Retina (tissue), 1 donor: Measurements from ENCODE around the gene MACROD2.
"Not testable (repeated sequence)": the region's sequence is repeated elsewhere in the genome, so short reads cannot be mapped to it uniquely, and the experiment has no call there.

Experiments used
- DNase-seq: peaks from one replicate; pipeline ENCODE4 v3.0.0-alpha.2; 2016

Gene MACROD2

DNA sequence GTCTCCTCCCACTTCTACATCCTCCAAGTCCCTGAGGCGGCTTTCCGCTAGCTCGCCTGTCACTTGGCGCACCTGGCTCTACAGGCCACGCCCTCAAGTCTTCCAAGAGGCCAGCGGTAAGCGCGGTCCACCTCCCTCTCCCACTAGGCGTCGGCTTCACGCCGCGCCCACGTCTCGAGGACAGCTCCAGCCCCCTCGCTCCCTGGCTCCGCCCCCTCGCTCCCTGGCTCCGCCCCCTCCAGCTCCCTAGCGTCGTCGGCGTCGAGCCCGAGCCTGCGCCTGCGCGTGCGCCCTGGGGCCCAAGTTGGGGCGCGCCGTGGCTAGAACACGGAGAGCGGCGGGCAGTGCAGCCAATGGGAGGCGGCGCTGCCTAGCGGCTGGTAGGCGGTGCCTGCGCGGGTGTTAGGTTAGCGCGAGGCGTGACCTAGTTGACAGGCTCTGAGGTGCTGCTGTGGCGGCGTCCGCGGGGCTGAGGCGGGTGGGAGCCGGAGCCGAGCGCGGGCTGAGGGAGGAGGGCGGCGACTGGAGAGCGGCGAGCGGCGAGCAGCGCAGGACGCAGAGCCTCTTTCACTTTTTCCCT is at the start of gene MACROD2:
TSS of gene MACROD2 (plus strand) at position 431 of the 580 bp plus-strand sequence.
- DNase-seq: peak; percentile 96

DNA sequence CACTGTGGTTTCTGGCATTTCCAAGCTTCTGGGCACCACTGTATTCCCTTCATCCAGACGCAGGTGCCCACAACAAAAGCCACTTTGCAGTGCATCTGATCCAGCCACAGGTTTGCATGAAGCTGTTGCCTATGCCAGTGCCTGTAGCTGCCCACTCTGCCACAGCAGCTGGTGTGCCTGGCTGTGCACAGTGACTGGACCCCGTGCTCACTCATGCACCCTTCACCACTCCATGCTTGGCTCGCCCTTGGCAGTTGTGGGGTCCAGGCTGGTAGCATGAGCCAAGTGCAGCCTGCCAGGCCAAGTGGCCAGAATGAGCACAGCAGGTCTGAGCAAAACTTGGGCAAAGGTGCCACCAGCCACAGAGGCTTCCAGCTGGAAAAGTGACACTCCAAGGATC is 47.6 kb upstream of the MACROD2 start:
- no peak for DNase-seq

DNA sequence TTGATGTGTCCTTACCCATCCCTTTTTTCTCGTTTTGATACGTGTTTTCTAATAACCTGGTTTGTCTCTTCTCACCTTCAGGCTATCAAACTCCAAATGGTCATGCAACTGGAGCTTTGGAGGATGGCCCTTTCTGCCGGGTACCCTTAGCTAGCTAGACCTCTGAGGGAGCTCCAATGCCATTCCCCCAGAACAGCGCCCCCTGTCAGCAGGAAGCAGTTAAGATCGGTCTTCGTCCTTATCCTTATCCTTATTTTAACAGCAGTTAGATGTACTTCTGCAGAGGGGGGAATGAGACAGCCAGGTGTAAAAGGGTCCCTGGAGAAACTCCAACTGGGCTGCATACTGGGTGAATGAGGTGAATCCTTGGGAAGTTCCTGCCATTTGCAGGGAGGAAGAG is 42.1 kb upstream of the MACROD2 start:
- DNase-seq: no peak

DNA sequence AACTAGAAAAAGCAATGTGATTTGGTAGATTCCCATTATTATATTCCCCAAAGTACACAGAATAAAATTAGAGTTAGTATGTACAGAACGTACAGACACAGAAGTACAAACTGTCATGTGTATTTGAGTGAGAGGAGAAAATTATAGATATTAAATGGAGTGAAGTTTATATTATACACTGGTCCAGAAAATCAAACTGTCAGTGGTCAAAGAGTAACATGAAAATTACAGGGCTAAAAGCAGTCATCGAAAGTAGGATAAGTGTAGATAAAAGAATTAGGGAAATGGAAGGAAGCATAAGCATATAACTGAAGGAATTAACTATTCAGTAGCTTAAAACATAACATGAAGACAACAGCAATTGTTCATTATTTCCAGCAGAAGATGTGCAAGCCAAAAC is 35.2 kb upstream of the MACROD2 start:
- no peak for DNase-seq

DNA sequence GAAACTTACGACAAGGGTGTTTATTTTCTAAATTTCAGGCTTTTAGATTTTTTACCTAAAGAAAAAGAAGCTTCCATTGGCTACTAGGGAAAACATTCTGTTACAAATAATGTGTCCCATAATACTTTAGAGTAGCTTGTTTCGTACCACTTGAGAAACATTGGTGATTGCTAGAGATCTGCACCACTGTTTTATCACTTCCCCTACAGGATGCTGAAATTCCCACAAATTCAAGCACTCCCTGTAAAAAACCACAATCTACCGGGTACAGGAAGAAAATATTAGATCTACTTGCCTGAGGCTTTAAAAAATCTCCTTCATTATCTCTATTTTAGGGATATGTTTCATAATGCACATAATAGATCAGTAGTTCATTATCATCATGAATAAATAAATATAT is 34.8 kb upstream of the MACROD2 start:
- DNase-seq: no peak

DNA sequence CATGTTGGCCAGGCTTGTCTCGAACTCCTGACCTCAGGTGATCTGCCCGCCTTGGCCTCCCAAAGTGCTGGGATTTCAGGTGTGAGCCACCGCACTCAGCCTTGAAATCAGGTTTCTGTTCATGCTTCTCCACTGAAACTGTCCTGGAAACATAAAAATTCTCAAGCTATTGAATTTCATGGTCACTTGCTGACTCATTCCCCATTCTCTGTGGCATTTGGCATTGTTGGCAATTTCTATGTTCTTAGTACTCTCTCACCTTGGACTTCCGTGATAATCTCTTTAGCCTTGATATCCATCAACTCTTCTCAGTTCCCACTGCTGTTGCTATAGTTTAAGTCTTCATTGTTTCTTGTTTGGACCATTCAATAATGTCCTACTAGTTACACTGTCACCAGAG is 11.1 kb upstream of the MACROD2 start:
- no peak for DNase-seq

DNA sequence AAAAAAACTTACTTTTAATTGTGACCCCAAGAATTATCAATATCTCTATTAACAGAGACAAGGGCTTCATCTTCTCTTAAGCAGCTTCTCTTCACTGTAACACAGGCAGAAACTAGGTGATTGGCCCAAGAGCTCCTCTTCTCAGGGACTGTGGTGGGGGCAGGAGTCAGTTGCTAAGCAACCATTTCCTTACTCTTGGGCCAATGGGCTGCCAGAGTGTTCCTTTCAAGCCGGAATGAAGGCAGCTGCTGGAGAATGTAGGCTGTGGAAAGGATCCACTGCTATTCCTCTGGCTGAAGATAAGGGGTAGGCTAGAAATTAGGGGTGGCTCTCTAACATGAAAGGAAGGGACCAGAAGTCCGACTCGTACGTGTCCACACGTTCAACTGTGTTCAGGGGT is 4.9 kb upstream of the MACROD2 start, which contains the start of gene SEL1L2:
TSS of gene SEL1L2 (minus strand) at position 150 of the 400 bp plus-strand sequence. CDS start at position 70, 80 bp downstream.
- peak; percentile 23 for DNase-seq

DNA sequence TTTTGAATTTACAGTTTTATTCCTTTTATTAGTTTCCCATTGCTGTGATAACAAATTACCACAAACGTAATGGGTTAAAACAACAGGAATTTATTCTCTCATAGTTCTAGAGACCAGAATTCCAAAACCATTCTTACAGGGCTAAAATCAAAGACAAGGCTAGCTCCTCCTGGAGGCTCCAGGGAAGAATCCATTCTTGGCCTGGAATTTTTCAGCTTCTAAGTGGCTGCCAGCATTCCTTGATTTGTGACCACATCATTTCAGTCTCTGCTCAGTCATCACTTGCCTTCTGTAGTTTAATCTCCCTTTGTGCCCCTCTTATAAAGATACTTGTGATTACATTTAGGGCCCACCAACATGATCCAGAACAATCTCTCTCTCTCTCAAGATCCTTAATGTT is 4.0 kb upstream of the MACROD2 start:
- DNase-seq: no peak

DNA sequence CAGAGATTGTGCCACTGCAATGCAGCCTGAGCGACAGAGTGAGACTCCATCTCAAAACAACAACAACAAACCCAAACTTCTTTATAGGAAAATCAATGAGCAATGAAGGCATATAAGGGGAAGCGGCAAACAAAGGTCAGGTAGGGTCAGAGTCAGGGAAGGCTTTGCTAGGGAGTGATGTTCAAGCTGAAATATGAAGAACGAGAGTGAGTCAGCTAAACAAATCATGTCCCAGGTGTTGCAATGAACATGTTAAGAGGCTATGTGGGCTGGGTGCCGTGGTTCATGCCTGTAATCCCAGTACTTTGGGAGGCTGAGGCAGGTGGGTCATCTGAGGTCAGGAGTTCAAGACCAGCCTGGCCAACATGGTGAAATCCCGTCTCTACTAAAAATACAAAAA is 3.4 kb upstream of the MACROD2 start:
- DNase-seq: not testable (repeated sequence)

DNA sequence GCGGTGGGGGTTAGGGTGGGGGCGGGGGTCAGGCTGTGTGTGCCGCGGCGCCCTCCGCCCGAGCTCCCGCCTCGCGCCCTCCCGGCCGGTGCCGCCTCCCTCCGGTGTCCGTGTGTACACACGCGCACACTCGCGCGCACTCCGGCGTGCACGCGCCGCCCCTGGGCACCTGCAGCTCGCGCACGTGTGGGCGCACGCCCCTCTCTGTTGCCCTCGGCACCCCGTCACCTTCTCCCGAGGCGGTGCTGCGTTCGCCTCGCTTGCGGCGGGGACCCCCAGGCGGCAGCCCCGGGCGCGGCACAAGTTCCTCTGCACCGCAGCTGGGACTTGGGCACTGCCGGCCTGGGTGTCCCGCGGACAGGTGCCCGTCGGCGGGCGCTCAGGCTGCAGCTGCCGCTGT is 525 bp downstream of the MACROD2 start:
- peak; percentile 75 for DNase-seq

DNA sequence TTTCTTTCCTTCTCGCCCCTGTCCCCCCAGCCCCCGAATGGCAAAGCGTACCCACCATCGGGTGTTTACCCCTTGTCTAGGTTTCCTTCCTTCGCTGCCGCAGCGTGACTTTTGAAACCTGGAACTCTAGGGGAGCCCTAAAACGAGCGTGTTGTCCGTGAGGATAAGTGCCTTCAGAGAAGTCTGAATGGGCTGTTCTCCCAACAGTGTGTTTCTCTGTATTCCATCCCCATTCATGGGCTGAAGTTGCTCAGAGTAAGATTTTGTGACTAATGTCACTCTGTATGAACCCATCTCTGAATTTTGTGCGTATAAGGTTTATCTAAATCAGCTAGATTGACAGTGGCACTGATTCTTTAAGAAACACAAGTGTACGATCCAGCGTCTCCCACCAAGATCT is 949 bp downstream of the MACROD2 start:
- DNase-seq: no peak

DNA sequence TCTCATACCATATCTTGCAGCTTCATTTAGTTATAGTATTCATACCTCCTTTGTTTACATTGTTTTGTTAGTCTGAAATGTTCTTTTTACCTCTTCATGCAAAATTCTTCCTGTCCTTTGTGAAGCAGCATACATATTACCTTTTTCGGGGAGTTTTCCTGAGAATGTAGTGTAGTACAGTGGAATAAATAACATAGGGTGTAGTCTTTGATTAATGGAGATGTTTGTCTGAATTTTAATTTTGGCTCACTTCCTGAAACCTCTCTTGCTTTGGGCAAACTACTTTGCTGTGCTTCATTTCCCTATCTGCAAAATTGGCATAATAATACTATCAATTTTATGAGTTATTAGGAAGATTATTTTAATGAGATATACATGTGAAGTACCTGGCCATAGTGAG is 5.6 kb downstream of the MACROD2 start:
- no peak for DNase-seq

DNA sequence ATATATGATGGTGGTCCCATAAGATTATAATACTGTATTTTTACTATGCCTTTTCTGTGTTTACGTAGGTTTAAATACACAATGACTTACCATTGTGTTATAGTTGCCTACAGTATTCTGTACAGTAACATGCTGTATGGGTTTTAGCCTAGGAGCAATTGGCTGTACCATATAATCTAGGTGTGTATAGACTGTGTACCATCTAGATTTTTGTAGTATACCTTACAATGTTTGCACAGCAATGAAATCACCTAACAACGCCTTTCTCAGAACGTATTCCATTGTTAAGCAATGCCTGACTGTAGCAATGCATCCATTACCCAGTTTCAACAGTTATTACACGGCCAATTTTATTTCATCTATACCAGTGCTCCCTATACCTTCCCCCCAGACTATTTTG is 10.7 kb downstream of the MACROD2 start:
- DNase-seq: no peak

DNA sequence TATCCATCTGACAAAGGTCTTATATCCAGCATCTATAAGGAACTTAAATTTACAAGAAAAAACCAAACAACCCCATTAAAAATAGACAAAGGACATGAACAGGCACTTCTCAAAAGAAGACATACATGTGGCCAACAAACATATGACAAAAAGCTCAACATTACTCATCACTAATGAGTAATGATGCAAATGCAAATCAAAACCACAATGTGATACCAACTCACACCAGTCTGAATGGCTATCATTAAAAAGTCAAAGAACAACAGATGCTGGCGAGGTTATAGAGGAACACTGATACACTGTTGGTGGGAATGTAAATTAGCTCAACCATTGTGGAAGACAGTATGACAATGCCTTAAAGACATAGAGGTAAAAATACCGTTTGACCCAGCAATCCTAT is 13.9 kb downstream of the MACROD2 start:
- no peak for DNase-seq

DNA sequence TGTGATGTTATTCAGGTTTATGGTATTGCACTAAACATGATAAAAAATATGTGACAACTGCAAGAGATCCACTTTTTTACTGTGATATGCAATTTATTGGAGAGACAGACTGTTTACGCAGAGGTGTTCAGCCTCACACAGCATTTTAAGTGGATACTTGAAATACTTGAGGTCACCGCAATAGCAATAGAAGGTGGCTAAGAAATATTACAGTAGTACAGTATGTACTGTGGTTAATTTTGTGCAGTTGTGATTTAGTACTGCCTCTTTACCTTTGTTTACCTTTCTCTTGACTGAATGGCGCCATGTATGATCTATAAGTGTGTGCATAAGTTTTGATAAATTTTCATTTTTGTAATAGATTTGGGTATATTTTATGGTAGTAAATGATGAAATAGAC is 17.4 kb downstream of the MACROD2 start:
- DNase-seq: no peak

DNA sequence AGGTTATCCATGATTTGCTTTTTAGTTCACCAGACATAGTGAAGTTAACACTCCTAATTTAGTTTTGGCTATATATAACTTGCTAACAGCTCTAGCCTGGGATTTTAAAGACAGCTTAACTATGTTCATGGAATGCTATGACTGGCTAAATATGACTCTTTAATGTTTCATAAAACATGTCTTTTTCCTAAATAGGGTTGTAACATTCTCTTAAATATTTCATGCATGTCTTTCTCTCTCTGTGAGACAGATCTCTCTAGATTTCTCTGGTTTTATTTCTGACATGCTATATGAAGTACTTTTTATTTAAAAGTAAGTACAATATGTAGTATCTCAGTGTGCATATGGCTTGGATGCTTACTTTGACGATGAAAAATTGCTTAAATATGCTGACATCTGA is 35.7 kb downstream of the MACROD2 start:
- no peak for DNase-seq

DNA sequence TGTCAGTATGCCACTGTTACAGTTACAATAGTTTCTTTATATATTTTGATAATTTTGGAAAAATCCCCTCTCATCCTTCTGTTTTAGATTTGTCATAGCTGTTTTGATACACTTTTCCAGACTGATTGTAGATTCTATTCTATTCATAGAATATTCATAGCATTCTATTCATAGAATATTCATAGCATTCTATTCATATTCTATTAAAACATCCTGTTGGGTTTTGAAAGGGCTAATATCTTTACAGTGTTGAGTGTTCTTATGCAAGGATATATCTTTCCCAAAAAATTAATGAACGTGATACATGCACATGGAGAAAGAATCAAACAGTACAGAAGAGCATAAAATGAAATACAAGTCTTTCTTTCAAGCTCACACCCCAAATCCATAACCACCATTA is 38.0 kb downstream of the MACROD2 start:
- DNase-seq: no peak

DNA sequence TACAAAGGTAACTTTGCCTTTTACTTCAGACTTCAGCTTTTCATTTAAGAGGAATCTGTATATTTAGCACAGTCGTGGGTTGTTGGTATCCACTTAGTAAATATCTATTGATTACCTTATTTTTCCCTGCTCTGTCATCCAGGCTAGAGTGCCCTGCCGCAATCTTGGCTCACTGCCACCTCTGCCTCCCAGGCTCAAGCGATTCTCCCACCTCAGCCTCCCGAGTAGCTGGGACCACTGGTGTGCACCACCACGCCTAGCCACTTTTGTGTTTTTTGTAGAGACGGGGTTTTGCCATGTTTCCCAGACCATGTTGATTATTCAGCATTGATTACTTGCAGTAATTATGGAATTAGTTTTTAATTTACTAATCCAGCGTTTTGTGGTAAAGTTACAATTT is 41.3 kb downstream of the MACROD2 start:
- no peak for DNase-seq

DNA sequence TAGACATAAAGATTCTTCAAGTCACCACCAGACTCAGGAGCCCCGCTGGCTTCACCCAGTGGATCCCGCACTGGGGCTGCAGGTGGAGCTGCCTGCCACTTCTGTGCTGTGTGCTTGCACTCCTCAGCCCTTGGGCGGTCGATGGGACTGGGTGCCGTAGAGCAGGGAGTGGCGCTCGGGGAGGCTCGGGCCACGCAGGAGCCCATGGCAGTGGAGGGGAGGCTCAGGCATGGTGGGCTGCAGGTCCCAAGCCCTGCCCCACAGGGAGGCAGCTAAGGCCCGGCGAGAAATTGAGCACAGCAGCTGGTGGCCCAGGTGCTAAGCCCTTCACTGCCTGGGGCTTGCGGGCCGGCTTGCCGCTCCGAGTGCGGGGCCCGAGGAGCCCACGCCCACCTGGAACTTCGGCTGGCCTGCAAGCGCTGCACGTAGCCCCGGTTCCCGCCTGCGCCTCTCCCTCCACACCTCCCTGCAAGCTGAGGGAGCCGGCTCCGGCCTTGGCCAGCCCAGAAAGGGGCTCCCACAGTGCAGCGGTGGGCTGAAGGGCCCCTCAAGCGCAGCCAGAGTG is 49.5 kb downstream of the MACROD2 start:
- DNase-seq: not testable (repeated sequence)

DNA sequence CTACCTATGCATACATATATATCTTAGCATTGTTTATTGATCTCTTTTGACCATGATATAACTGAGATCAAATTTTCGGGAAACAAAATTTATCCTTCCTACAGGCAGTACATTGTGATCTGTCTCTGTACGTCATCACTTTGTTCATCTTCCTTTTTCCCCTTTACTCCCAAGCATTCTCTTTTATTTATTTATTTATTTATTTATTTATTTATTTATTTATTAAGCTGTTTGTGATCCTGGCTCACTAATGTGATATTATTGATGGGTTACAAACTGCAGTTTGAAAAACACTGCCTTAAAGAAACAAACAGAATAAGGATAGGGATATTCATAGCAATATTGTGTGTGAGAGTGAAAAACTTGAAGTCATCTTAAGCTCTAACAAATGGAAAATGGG is 51.2 kb downstream of the MACROD2 start:
- no peak for DNase-seq

DNA sequence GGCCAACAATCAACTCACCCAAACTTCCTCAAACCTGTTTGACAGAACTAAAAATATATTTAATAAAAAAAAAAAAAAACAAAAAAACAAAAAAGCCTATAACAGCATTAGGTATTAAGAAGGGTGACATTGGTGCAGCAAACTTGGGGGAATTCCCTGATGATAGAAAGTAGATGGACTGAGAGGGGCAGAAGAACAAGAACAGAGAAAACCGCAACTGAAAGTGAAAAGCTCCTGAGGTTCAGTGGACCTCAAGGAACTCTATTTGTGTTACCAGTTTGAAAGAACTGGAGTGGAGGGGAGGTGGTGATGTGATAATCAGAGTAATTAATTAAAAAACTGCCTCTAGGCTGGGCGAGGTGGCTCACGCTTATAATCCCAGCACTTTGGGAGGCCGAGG is 53.8 kb downstream of the MACROD2 start:
- no peak for DNase-seq

DNA sequence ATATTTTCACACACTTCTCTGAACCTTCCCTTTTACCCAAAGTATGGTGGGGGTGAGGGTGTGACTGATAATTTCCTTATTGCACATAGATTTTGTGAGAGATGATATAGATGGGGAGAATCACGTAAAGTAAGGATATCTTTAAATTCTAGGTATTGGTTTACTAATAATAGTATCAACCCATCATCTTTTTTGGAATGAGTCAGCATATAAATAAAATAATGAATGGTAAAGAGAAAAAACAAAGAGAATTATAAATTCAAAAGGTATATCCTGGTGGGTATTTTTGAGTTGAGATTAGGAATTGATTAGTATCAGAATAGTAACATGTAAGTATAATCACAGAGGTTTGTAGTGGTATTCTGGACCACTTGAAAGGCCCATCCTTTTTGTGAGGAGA is 56.1 kb downstream of the MACROD2 start:
- DNase-seq: no peak

DNA sequence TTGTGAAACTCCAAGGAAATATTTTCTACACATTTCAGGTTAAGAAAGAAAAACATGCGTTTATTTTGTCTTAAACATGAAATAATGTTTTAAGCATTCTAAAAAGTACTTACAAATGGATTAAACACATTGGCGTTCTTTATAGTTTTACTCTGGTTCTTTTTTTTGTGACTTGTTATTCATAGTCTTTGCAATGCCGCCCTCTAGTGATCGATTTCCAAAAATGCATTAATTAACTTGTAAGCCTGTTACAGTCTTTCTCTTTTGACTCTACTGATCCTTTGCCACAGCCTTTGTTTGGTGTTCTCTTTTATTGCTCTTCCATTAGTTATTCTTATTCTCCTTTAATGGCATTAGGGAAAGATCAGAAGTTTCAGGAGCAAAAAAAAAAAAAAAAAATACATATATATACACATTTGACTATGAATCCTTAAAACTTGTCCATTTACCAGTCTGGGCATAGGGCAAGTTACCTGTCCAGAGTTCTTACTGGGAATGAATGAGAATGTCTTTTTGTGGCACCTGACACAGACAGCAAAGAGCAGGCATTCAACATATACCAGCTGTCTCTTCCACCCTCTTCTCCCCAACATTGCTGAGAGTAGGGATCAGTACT is 59.9 kb downstream of the MACROD2 start:
- peak; percentile 39 for DNase-seq

DNA sequence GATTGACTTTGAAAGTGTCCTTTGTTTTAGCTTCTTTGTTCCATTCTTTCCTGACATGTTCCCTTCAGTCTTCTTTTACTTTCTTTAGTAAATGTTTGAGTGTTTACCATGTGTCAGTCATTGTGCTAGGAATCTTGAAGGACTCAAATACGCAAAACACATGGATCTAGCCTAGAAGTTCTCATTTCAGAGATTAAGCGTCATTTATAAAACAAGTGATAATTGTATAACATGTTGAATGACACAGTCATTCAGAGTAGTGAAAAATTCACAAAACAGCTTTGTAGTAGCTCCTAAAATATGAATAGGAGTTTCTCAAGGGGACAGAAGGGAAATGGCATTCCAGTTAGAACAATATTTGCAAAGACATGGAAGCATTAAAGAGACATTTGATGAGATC is 66.9 kb downstream of the MACROD2 start:
- no peak for DNase-seq

DNA sequence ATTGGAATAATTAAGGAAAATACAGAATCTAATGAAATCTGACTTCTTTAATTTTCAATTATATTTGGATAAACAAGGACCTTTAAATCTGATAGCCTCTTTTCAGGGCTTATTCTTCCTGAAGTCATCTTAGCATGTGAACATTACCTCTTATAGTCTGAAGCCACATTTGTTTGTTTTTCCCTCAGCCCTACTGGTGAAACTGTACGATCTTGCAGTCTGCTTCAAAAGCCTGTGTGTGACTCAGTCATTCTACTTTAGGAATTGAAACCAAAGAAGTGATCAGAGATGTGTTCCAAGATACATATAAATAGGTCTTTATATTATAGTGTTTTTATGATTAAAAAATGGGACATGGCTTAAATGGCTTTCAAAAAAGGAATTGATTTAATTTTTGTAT is 67.5 kb downstream of the MACROD2 start:
- no peak for DNase-seq
